Measurements from ENCODE around the gene TMEM178A. TPM values are rescaled to one million over a fixed set of nuclear protein-coding genes. Genes with fewer than 3 reads are reported as not detected.

The TMEM178A gene
- total RNA-seq, 1 donor from 2014 or later: 12.3 TPM

DNA sequence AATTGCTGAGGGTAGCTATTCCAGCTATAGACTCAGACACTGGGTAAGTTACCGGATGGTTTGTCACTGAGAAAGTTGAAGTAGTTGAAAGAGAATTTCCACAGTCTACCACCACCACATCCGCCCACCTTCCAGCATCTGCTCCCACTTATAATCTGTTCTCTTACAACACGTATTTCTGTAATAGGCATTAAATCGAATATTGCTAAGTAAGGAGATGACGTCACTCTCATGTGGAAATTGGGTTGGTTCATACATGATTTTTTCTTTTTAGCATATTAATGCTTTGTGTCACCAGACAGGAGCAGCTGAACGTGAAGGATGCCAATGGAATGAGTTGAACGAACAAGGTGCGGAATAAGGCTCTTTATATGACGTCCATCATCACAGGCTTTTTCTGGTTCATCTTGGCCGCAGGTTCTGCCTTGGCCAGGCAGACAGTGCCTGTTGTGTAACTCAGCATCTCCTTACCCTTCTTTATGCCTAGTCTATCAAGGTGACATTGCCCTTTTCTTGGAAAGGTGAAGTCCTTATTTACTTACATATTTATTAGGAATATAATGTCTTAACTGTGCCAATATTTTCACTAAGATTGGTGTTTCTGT is 67.5 kb downstream of the TMEM178A start:
- Mint-ChIP-seq H3K4me1 (peaks cover 14% of the 10 kb centered on the region), H3K36me3 (ENCODE audit: low read depth) (peaks cover 42% of the 10 kb centered on the region)
- TF ChIP-seq, protein P1, sequence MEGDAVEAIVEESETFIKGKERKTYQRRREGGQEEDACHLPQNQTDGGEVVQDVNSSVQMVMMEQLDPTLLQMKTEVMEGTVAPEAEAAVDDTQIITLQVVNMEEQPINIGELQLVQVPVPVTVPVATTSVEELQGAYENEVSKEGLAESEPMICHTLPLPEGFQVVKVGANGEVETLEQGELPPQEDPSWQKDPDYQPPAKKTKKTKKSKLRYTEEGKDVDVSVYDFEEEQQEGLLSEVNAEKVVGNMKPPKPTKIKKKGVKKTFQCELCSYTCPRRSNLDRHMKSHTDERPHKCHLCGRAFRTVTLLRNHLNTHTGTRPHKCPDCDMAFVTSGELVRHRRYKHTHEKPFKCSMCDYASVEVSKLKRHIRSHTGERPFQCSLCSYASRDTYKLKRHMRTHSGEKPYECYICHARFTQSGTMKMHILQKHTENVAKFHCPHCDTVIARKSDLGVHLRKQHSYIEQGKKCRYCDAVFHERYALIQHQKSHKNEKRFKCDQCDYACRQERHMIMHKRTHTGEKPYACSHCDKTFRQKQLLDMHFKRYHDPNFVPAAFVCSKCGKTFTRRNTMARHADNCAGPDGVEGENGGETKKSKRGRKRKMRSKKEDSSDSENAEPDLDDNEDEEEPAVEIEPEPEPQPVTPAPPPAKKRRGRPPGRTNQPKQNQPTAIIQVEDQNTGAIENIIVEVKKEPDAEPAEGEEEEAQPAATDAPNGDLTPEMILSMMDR (conservative IDR thresholded peaks at IDR 0.05): no peak

GRCh38 chr2:39734445-39734844 is 68.7 kb downstream of the TMEM178A start:
- TF ChIP-seq, protein P1 (conservative IDR thresholded peaks at IDR 0.05): no peak
- H3K4me1 Mint-ChIP-seq: peaks cover 9% of the 10 kb centered on the region
- peaks cover 41% of the 10 kb centered on the region for H3K36me3 Mint-ChIP-seq (ENCODE audit: low read depth)
- H3K27me3 Mint-ChIP-seq (ENCODE audit: low read depth): no peaks in the 10 kb centered on the region
- H3K27ac Mint-ChIP-seq (ENCODE audit: unreplicated experiment): no peak overlapping the region
- H3K4me3 Mint-ChIP-seq: no peak overlapping the region
- H3K9me3 Mint-ChIP-seq: no peaks in the 10 kb centered on the region
- DNase-seq (ENCODE audit: low read depth, low spot score): no peak

More for the DNA sequence above, 67.5 kb downstream of the TMEM178A start:
- no peaks in the 10 kb centered on the region for H3K27me3 Mint-ChIP-seq (ENCODE audit: low read depth)
- no peak overlapping the region for H3K27ac Mint-ChIP-seq (ENCODE audit: unreplicated experiment)
- H3K9me3 Mint-ChIP-seq: peaks cover 4% of the 10 kb centered on the region
- DNase-seq (ENCODE audit: low read depth, low spot score): no peak
- no peak overlapping the region for H3K4me3 Mint-ChIP-seq

DNA sequence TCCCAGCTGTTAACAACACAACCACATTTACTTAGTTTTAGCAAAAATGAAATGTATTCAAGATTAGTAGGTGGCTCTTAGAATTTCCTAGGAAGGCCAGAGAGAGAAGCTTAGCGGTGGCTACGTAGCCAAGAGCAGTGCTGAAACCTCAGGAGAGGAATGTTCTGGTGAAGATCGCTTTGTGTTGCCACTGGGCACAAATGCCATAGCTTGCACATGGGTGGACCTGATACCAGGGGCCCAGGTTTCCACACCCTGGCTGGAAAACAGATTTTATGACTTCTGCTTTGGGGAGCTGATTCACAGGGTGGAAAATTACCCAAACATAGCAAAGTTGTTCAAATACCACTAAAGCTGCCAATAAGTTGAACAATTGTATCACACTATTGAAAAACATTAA is 69.9 kb downstream of the TMEM178A start:
- H3K4me3 Mint-ChIP-seq: no peak overlapping the region
- no peak overlapping the region for H3K27ac Mint-ChIP-seq (ENCODE audit: unreplicated experiment)
- H3K27me3 Mint-ChIP-seq (ENCODE audit: low read depth): no peaks in the 10 kb centered on the region
- H3K9me3 Mint-ChIP-seq: no peaks in the 10 kb centered on the region
- peaks cover 36% of the 10 kb centered on the region for H3K36me3 Mint-ChIP-seq (ENCODE audit: low read depth)
- TF ChIP-seq, protein P1 (conservative IDR thresholded peaks at IDR 0.05): no peak
- no peak for DNase-seq (ENCODE audit: low read depth, low spot score)
- peaks cover 9% of the 10 kb centered on the region for H3K4me1 Mint-ChIP-seq

- H3K9me3 Mint-ChIP-seq: no peaks in the 10 kb centered on the region
Observed at GRCh38 chr2:39736640-39737039, 70.9 kb downstream of the TMEM178A start.

GRCh38 chr2:39737661-39738060 is 71.9 kb downstream of the TMEM178A start:
- H3K4me3 Mint-ChIP-seq: no peak overlapping the region
- H3K36me3 Mint-ChIP-seq (ENCODE audit: low read depth): peaks cover 29% of the 10 kb centered on the region
- TF ChIP-seq, protein P1 (conservative IDR thresholded peaks at IDR 0.05): no peak
- DNase-seq (ENCODE audit: low read depth, low spot score): no peak
- peaks cover 9% of the 10 kb centered on the region for H3K4me1 Mint-ChIP-seq
- no peaks in the 10 kb centered on the region for H3K27me3 Mint-ChIP-seq (ENCODE audit: low read depth)
- peak overlapping the region; percentile 22 for H3K27ac Mint-ChIP-seq (ENCODE audit: unreplicated experiment)
- no peaks in the 10 kb centered on the region for H3K9me3 Mint-ChIP-seq

More at GRCh38 chr2:39736640-39737039, 70.9 kb downstream of the TMEM178A start:
- Mint-ChIP-seq H3K27me3 (ENCODE audit: low read depth) (no peaks in the 10 kb centered on the region), H3K27ac (ENCODE audit: unreplicated experiment) (no peak overlapping the region), H3K36me3 (ENCODE audit: low read depth) (peaks cover 33% of the 10 kb centered on the region), H3K4me3 (no peak overlapping the region), H3K4me1 (peaks cover 9% of the 10 kb centered on the region)
- DNase-seq (ENCODE audit: low read depth, low spot score): no peak
- TF ChIP-seq, protein P1 (conservative IDR thresholded peaks at IDR 0.05): no peak

Measured in neural crest cell (in vitro differentiated cells).